Tibial nerve (tissue), 4 donors: ENCODE results near the gene LRSAM1.

Experiments
- CTCF ChIP-seq, 5 experiments: fragments of 200-600 bp in 3 of 5; fragments of 450-650 bp in 2 of 5; sonication (generic) in 3 of 5; IDR thresholded peaks; one replicate each; pipeline ENCODE4 v1.5.1; 2016 to 2019; ENCODE audit warnings: antibody characterized with exemption in 5 of 5, mild to moderate bottlenecking in 3 of 5, moderate library complexity in 2 of 5
- EP300 ChIP-seq, 2 donors: sonication (generic); formaldehyde crosslinking; IDR thresholded peaks; one replicate each; pipeline ENCODE4 v1.6.1; 2017; ENCODE audit warnings: antibody characterized with exemption in 2 of 2, mild to moderate bottlenecking in 1 of 2
- POLR2A ChIP-seq, 2 donors: fragments of 450-650 bp; IDR thresholded peaks; one replicate each; pipeline ENCODE4 v1.6.1; 2017; ENCODE audit warnings: antibody characterized with exemption in 2 of 2, mild to moderate bottlenecking in 2 of 2, moderate library complexity in 2 of 2

GRCh38 chr9:127463382-127463781, 12.1 kb downstream of the LRSAM1 start:
- TF ChIP-seq CTCF (IDR thresholded peaks at IDR 0.05), result no peak
- no peak for TF ChIP-seq POLR2A (IDR thresholded peaks at IDR 0.05)
- no peak for TF ChIP-seq EP300 (IDR thresholded peaks at IDR 0.05)
